Right lobe of liver (tissue), 6 donors: ENCODE measurements around the gene CHD2. TPM values are rescaled to one million over a fixed set of nuclear protein-coding genes. Genes with fewer than 3 reads are reported as not detected.

Experiments used
- ATAC-seq, 4 donors: fragments of 200-7000 bp; cut with Tn5 transposase; one replicate each; pipeline ENCODE4 v1.9.1; 2020; ENCODE audit warnings: mild to moderate bottlenecking in 4 of 4, moderate library complexity in 4 of 4
- DNase-seq, 3 donors: peaks; one replicate each; pipeline ENCODE4 v3.0.0-alpha.2; 2020
- H3K27ac ChIP-seq, 3 donors: fragments of 200-600 bp; one replicate each; pipeline ENCODE4 v1.8.0; 2022
- H3K27me3 ChIP-seq, 2 donors: fragments of 200-600 bp; one replicate each; pipeline ENCODE4 v1.8.0; 2022
- H3K36me3 ChIP-seq, 4 donors: fragments of 200-600 bp; sonication (generic) in 1 of 4; one replicate each; pipeline versions ENCODE4 v1.5.1 to v1.8.0; 2017 to 2022; ENCODE audit warnings: control low read depth in 1 of 4
- H3K4me1 ChIP-seq, 4 donors: fragments of 200-600 bp; sonication (generic) in 1 of 4; one replicate each; pipeline versions ENCODE4 v1.5.1 to v1.8.0; 2017 to 2022; ENCODE audit warnings: control low read depth in 1 of 4
- H3K4me3 ChIP-seq, 3 donors: fragments of 200-600 bp; one replicate each; pipeline ENCODE4 v1.8.0; 2022
- H3K9me3 ChIP-seq, 4 donors: fragments of 200-600 bp; sonication (generic) in 1 of 4; one replicate each; pipeline versions ENCODE4 v1.5.1 to v1.8.0; 2017 to 2022; ENCODE audit warnings: control low read depth in 1 of 4
- POLR2A ChIP-seq: fragments of 450-650 bp; IDR thresholded peaks from one replicate; pipeline ENCODE4 v1.6.1; 2017; ENCODE audit warnings: antibody characterized with exemption, mild to moderate bottlenecking
- WGBS: methylation state at CpG from one replicate; pipeline ENCODE4 v1.1.6; 2018; ENCODE audit warnings: low coverage, low lambda C conversion rate; ENCODE audit not compliant: insufficient coverage; ENCODE audit errors: missing lambda C conversion rate; 5-methylcytosine and 5-hydroxymethylcytosine counted together
- intact Hi-C, 2 donors: fragments of 100-400 bp; cut with DNase I; formaldehyde crosslinking; loops; one replicate each; pipeline versions ENCODE4 v1.11.2 to v1.14.1; 2022
- total RNA-seq, 6 experiments: library from RNA; depleted of rRNA in 2 of 6; stranded (reverse); fragments of >200 nt in 2 of 6; fragmentation: NEBNext Ultra II Directional in 3 of 6; extraction: Animal tissue kit (Norgen Biotek cat#: 25700) in 3 of 6; gene quantifications; one replicate each; pipeline versions ENCODE4 v1.1.0 to v1.2.4, GENCODE V29; 2016 to 2023
- TF ChIP-seq, protein P1 (sequence below), 4 donors: fragments of 200-600 bp in 3 of 4; fragments of 450-650 bp in 1 of 4; IDR thresholded peaks; one replicate each; pipeline versions ENCODE4 v1.5.1 to v1.8.0; 2016 to 2022; ENCODE audit warnings: antibody characterized with exemption in 4 of 4, mild to moderate bottlenecking in 2 of 4
- donor health status: DM: no; HTN: yes; CAD: no.
- donor health status: DM: no; HTN: no; CAD: no.
- donor health status: DM: no; HTN: no; CAD: no.
- donor health status: DM: no; HTN: yes; CAD: no.
- donor health status: DM: no; HTN: yes; CAD: no.

The CHD2 gene
- total RNA-seq, 6 experiments from 2014 or later = 41.4 to 65.0 (median 56.6) TPM

DNA sequence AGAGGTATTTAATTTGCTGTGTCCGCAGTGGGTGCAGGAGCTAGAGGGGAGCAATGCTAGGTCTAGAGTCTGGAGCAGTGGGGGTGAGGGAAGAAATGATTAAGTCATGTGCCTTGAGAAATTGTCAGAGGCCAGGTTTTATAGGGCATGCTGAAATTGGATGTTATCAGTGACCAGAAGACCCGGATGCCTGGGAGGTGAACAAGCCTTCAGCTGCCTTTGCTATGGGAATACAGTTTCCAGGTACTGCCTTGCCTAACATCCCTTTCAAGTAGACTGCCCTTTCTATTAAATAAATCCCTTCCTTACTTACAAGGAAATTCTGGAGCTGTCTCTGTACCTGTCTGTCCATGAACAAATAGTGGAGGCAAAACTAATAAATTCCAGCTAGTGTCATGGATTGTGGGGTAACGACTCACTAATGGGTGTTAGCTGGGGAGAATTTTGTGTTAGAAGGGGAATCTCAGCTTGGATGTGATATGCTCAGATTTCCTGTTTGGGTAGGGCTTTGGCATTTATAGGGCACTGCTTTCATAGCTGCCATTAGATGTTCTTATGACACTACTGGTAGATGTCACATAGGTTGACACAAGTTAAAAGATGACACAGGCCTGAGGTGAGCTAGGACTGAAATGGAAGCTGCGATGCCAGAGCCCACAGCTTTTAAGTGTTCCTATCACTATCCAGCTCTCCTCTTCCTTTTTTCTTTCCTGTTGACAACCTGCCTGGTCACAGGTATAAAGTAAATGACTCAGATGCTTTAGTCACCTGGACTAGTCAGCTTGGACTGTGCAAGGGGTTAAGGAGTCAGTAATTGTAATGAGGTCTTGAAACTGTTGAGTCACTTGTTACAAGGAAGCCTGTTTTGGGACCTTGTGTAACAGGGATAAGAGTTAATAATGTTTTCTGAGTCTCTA is 21.3 kb downstream of the CHD2 start:
- intact Hi-C loops = no loop called here
- Histone ChIP-seq H3K4me3 (no peak overlapping the region), H3K27ac (peak overlapping the region in 2 of 3 donors; percentile 50 to 99), H3K9me3 (no peaks in the 10 kb centered on the region), H3K27me3 (no peaks in the 10 kb centered on the region), H3K4me1 (peaks cover 0 to 54% (median 13%) of the 10 kb centered on the region in 4 donors), H3K36me3 (peaks cover 4 to 22% (median 14%) of the 10 kb centered on the region in 4 donors)
- 92% methylated on average over 4 of the region's 4 CpGs for WGBS
- no peak for DNase-seq
- peak in 1 of 4 donors; percentile 51 for ATAC-seq
- TF ChIP-seq POLR2A = no peak
- TF ChIP-seq, protein P1, sequence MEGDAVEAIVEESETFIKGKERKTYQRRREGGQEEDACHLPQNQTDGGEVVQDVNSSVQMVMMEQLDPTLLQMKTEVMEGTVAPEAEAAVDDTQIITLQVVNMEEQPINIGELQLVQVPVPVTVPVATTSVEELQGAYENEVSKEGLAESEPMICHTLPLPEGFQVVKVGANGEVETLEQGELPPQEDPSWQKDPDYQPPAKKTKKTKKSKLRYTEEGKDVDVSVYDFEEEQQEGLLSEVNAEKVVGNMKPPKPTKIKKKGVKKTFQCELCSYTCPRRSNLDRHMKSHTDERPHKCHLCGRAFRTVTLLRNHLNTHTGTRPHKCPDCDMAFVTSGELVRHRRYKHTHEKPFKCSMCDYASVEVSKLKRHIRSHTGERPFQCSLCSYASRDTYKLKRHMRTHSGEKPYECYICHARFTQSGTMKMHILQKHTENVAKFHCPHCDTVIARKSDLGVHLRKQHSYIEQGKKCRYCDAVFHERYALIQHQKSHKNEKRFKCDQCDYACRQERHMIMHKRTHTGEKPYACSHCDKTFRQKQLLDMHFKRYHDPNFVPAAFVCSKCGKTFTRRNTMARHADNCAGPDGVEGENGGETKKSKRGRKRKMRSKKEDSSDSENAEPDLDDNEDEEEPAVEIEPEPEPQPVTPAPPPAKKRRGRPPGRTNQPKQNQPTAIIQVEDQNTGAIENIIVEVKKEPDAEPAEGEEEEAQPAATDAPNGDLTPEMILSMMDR (IDR thresholded peaks at IDR 0.05) = no peak

DNA sequence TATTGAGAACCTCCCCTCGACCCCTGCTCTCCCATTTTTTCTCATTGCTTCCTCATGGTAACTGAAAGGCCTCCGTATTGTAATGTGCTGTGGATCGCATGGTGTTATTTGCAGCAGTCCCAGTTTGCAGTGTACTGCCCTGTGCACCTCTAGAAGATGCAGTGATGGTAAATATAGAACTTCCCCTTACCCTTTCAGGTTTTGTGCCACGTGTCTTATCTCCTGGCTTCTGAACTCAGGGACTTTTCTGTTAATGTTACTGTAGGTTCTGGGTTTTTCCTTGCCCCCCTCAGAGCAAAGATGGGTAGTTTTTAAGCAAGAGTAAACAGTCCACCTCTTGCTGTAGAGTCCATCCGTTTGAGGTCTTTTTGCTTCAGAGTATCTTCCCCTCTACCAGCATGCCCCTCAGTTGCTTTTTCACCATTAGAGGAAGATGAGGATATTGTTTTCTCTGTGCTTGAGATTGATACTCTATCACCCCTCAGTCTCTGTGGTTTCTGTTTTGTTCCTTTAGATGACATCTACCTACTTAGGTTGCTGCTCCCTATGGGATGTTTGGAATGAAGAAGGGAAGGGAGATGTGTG is 22.4 kb downstream of the CHD2 start:
- TF ChIP-seq POLR2A = no peak
- TF ChIP-seq, protein P1 (IDR thresholded peaks at IDR 0.05) = no peak
- 50% methylated on average over 5 of the region's 5 CpGs for WGBS
- ATAC-seq (peak in 1 of 4 donors; percentile 4), DNase-seq (no peak)
- H3K4me3 ChIP-seq = no peak overlapping the region
- H3K4me1 ChIP-seq = peaks cover 0 to 44% (median 8%) of the 10 kb centered on the region in 4 donors
- no peaks in the 10 kb centered on the region for H3K9me3 ChIP-seq
- peaks cover 8 to 31% (median 16%) of the 10 kb centered on the region in 4 donors for H3K36me3 ChIP-seq
- no peaks in the 10 kb centered on the region for H3K27me3 ChIP-seq
- intact Hi-C loops = no loop called here
- H3K27ac ChIP-seq = peak overlapping the region in 2 of 3 donors; percentile 50 to 99

DNA sequence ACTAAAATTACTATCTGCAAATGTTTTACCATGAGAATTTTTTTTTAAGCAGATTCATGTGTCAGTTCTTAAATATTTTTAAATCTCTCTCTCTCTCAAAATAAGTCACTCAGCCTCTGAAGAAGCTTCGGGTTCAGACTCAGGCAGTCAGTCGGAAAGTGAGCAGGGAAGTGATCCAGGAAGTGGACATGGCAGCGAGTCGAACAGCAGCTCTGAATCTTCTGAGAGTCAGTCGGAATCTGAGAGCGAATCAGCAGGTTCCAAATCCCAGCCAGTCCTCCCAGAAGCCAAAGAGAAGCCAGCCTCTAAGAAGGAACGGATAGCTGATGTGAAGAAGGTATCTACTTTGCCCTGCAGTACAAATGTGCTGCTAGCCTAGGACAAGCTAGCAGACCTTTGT is 24.1 kb downstream of the CHD2 start:
- 57% methylated on average over 6 of the region's 7 CpGs for WGBS
- H3K36me3 ChIP-seq = peaks cover 10 to 49% (median 30%) of the 10 kb centered on the region in 4 donors
- intact Hi-C loops = no loop called here
- H3K9me3 ChIP-seq = no peaks in the 10 kb centered on the region
- H3K4me1 ChIP-seq = peaks cover 0 to 31% (median 2%) of the 10 kb centered on the region in 4 donors
- H3K4me3 ChIP-seq = no peak overlapping the region
- no peak for DNase-seq
- TF ChIP-seq, protein P1 (IDR thresholded peaks at IDR 0.05) = no peak
- TF ChIP-seq POLR2A = no peak
- ATAC-seq = peak; percentile 13 to 53 (median 32)
- H3K27ac ChIP-seq = no peak overlapping the region
- H3K27me3 ChIP-seq = no peaks in the 10 kb centered on the region

DNA sequence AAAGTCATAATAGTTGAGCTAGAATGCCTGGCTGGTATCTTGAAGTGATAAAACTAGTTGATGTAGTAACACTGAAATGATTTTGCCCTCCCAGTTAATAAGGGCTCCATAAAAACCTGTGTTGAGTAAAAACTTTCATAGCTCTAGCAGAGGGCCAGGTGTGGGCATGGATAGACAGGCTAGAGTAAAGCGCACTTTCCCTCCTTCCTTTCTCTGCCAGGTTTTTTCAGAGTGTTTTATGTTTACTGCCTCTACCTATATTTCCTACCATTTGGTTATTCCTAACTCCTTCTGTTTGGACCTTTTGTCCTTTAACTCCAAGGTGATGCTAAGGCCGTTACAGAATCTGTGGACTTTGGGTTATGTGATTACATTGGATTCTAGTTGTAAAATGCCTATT is 25.3 kb downstream of the CHD2 start:
- DNase-seq (no peak), ATAC-seq (no peak)
- no peak overlapping the region for H3K27ac ChIP-seq
- intact Hi-C loops = no loop called here
- TF ChIP-seq POLR2A = no peak
- peaks cover 10 to 61% (median 34%) of the 10 kb centered on the region in 4 donors for H3K36me3 ChIP-seq
- H3K4me3 ChIP-seq = no peak overlapping the region
- H3K27me3 ChIP-seq = no peaks in the 10 kb centered on the region
- peaks cover 0 to 19% (median 0%) of the 10 kb centered on the region in 4 donors for H3K4me1 ChIP-seq
- WGBS = 73% methylated on average over 2 of the region's 2 CpGs
- no peaks in the 10 kb centered on the region for H3K9me3 ChIP-seq
